Mesenchymal stem cell (in vitro differentiated cells and primary cell): ENCODE data around the gene LYSMD1.

ENCODE experiments used
- DNase-seq: peaks from one replicate; pipeline ENCODE4 v3.0.0-alpha.2; 2013
- H2AFZ ChIP-seq: one replicate; pipeline ENCODE4 v1.6.1; 2013; ENCODE audit warnings: low read depth, mild to moderate bottlenecking, control low read depth, inconsistent platforms, low read length, moderate library complexity
- H2AK5ac ChIP-seq: 2 replicates; pipeline ENCODE4 v1.6.1; 2013; ENCODE audit warnings: low read length, moderate library complexity, mild to moderate bottlenecking, inconsistent platforms; ENCODE audit not compliant: severe bottlenecking
- H2BK120ac ChIP-seq: one replicate; pipeline ENCODE4 v1.6.1; 2013; ENCODE audit warnings: low read depth, mild to moderate bottlenecking, inconsistent platforms, low read length, moderate library complexity
- H2BK12ac ChIP-seq, 2 experiments: one replicate each; pipeline ENCODE4 v1.6.1; 2013; ENCODE audit warnings: inconsistent platforms in 2 of 2, low read length in 2 of 2, mild to moderate bottlenecking in 2 of 2, moderate library complexity in 2 of 2, control low read depth in 1 of 2
- H2BK15ac ChIP-seq: one replicate; pipeline ENCODE4 v1.6.1; 2013; ENCODE audit warnings: mild to moderate bottlenecking, low read depth, inconsistent platforms; ENCODE audit not compliant: poor library complexity, severe bottlenecking
- H2BK5ac ChIP-seq: 2 replicates; pipeline ENCODE4 v1.6.1; 2013; ENCODE audit warnings: low read depth, mild to moderate bottlenecking, low read length, control low read depth, inconsistent platforms; ENCODE audit not compliant: poor library complexity, severe bottlenecking
- H3K14ac ChIP-seq, 2 experiments: one replicate each; pipeline ENCODE4 v1.6.1; 2013; ENCODE audit warnings: inconsistent platforms in 2 of 2, low read length in 2 of 2, control low read depth in 1 of 2, mild to moderate bottlenecking in 1 of 2, moderate library complexity in 1 of 2
- H3K18ac ChIP-seq, 2 experiments: one replicate each; pipeline ENCODE4 v1.6.1; 2013; ENCODE audit warnings: inconsistent platforms in 2 of 2, low read length in 2 of 2, control low read depth in 1 of 2, low read depth in 1 of 2, mild to moderate bottlenecking in 1 of 2
- H3K23ac ChIP-seq, 2 experiments: one replicate each; pipeline ENCODE4 v1.6.1; 2013; ENCODE audit warnings: inconsistent platforms in 2 of 2, low read length in 2 of 2, mild to moderate bottlenecking in 2 of 2, moderate library complexity in 2 of 2, control low read depth in 1 of 2
- H3K27ac ChIP-seq: 2 replicates; pipeline ENCODE4 v1.5.1; 2013; ENCODE audit warnings: mild to moderate bottlenecking, moderate library complexity, low read length, control low read depth, inconsistent platforms; ENCODE audit not compliant: poor library complexity, severe bottlenecking
- H3K27me3 ChIP-seq, 2 experiments: 2 replicates each; pipeline versions ENCODE4 v1.6.1 to v1.7.0; 2013; ENCODE audit warnings: low read length in 2 of 2, mild to moderate bottlenecking in 2 of 2, moderate library complexity in 2 of 2, control low read depth in 1 of 2, inconsistent platforms in 1 of 2; ENCODE audit not compliant: control insufficient read depth in 1 of 2, insufficient read depth in 1 of 2
- H3K36me3 ChIP-seq, 2 experiments: 2 replicates each; pipeline versions ENCODE4 v1.6.1 to v1.7.0; 2013; ENCODE audit warnings: low read length in 2 of 2, control low read depth in 1 of 2, inconsistent platforms in 1 of 2, low read depth in 1 of 2, mild to moderate bottlenecking in 1 of 2; ENCODE audit not compliant: insufficient read depth in 2 of 2, control insufficient read depth in 1 of 2
- H3K4ac ChIP-seq, 2 experiments: one replicate each; pipeline ENCODE4 v1.6.1; 2013; ENCODE audit warnings: inconsistent platforms in 2 of 2, low read length in 2 of 2, mild to moderate bottlenecking in 2 of 2, moderate library complexity in 2 of 2, control low read depth in 1 of 2, low read depth in 1 of 2
- H3K4me1 ChIP-seq: 2 replicates; pipeline ENCODE4 v1.6.1; 2013; ENCODE audit warnings: low read depth, low read length, control low read depth; ENCODE audit not compliant: control insufficient read depth, insufficient read depth
- H3K4me2 ChIP-seq: 2 replicates; pipeline ENCODE4 v1.6.1; 2013; ENCODE audit warnings: low read length, mild to moderate bottlenecking, inconsistent platforms; ENCODE audit not compliant: poor library complexity, severe bottlenecking
- H3K4me3 ChIP-seq, 2 experiments: 2 replicates each; pipeline versions ENCODE4 v1.5.1 to v1.7.0; 2013; ENCODE audit warnings: low read length in 2 of 2, mild to moderate bottlenecking in 2 of 2, control low read depth in 1 of 2, low read depth in 1 of 2; ENCODE audit not compliant: insufficient read depth in 1 of 2
- H3K79me1 ChIP-seq: replicated peaks from 2 replicates; pipeline ENCODE4 v1.6.1; 2013; ENCODE audit warnings: mild to moderate bottlenecking, control low read depth, low read length, inconsistent platforms; ENCODE audit not compliant: poor library complexity, severe bottlenecking
- H3K9ac ChIP-seq: 2 replicates; pipeline ENCODE4 v1.7.0; 2013; ENCODE audit warnings: mild to moderate bottlenecking, low read length, moderate library complexity
- H3K9me3 ChIP-seq: 2 replicates; pipeline ENCODE4 v1.7.0; 2013; ENCODE audit warnings: mild to moderate bottlenecking, low read length; ENCODE audit not compliant: control insufficient read depth
- H4K8ac ChIP-seq: one replicate; pipeline ENCODE4 v1.6.1; 2013; ENCODE audit warnings: inconsistent platforms, mild to moderate bottlenecking, low read length, moderate library complexity
- H4K91ac ChIP-seq: one replicate; pipeline ENCODE4 v1.6.1; 2013; ENCODE audit warnings: mild to moderate bottlenecking, low read length, inconsistent platforms
- WGBS: methylation state at CpG from one replicate; pipeline ENCODE4 v1.1.7; 2013; ENCODE audit warnings: mixed read lengths; 5-methylcytosine and 5-hydroxymethylcytosine counted together

LYSMD1 gene

DNA sequence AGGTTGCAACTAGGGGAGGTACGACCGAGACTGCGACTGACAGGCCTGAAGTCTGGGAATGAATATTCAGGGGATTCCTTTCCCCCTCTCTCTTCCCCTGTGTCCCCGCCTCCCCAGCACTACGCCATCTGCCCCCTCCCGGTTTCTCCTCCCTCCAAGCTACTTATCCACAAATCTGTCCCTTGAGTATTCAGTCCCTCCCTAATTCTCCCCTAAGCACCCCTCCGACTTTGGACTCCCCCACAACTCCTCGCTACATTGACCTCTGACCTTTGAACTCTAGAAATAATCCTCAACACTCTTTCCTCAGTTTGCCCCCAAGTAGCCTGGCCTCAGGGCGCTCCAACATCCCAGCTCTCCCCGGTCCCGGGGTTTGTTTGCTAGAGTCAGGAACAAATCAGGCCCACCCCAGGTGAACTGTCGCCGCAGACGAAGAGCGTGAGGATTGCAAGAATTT is 393 bp downstream of the LYSMD1 start:
- Histone ChIP-seq H3K9me3 (no peaks in the 10 kb centered on the region), H3K36me3 (peaks cover 27 to 45% of the 10 kb centered on the region in 2 experiments), H2BK120ac (no peak overlapping the region), H3K4ac (peak overlapping the region in 1 of 2 experiments; percentile 85), H3K27ac (peak overlapping the region; percentile 63), H3K4me3 (peak overlapping the region; percentile 59 to 84), H2AK5ac (peak overlapping the region; percentile 61), H3K9ac (peak overlapping the region; percentile 92), H3K4me2 (peak overlapping the region; percentile 90), H3K27me3 (no peaks in the 10 kb centered on the region), H3K4me1 (peaks cover 6% of the 10 kb centered on the region), H3K14ac (no peak overlapping the region), H3K23ac (no peak overlapping the region), H2BK12ac (no peak overlapping the region), H2AFZ (peak overlapping the region; percentile 75), H3K79me1 (peaks cover 13% of the 10 kb centered on the region), H4K91ac (peak overlapping the region; percentile 8), H4K8ac (peak overlapping the region; percentile 89), H2BK5ac (no peak overlapping the region), H2BK15ac (no peak overlapping the region), H3K18ac (peak overlapping the region; percentile 34 to 84)
- DNase-seq, result peak; percentile 59
- WGBS, result 4% methylated on average over 15 of the region's 15 CpGs

DNA sequence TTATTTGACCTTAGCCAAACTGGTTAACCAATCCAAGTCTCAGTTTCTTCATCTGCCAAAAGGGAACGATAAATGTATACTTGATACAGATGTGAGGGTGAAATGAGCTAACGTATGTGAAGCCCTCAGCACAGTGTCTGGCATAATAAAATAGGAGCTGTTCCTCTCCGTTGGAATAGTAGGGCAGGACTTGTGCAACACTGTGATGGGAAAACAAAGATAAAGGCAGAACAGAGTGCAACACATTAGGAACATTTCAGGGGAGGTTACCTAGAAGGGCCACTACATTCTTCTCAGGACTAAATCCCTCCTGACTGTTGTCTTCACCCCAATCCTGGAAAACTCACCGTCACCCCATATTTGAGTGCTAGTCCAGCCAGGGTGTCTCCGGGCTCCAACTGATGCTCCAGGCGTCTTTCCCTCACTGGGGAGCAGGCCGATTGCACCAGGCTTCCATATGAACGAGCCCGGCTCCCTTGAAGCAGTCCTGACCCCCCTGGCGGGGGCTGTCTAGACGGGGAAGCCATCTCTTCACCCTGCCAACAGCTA is 896 bp downstream of the LYSMD1 start:
- Histone ChIP-seq H2BK5ac (no peak overlapping the region), H3K79me1 (peaks cover 13% of the 10 kb centered on the region), H3K36me3 (peaks cover 26 to 45% of the 10 kb centered on the region in 2 experiments), H3K4me1 (peaks cover 6% of the 10 kb centered on the region), H3K4me2 (peak overlapping the region; percentile 90), H3K23ac (no peak overlapping the region), H3K4ac (peak overlapping the region in 1 of 2 experiments; percentile 8), H3K14ac (no peak overlapping the region), H2AK5ac (no peak overlapping the region), H3K4me3 (peak overlapping the region; percentile 59 to 84), H2BK120ac (peak overlapping the region; percentile 11), H3K9ac (peak overlapping the region; percentile 92), H3K27ac (peak overlapping the region; percentile 24), H3K27me3 (no peaks in the 10 kb centered on the region), H3K9me3 (no peaks in the 10 kb centered on the region), H3K18ac (no peak overlapping the region), H4K91ac (peak overlapping the region; percentile 8), H2BK15ac (no peak overlapping the region), H4K8ac (peak overlapping the region; percentile 89), H2BK12ac (no peak overlapping the region), H2AFZ (peak overlapping the region; percentile 16)
- DNase-seq, result no peak
- WGBS, result 42% methylated on average over 11 of the region's 11 CpGs

- Histone ChIP-seq H4K8ac (no peak overlapping the region), H3K4me2 (no peak overlapping the region), H3K9me3 (no peaks in the 10 kb centered on the region), H3K18ac (no peak overlapping the region), H2BK120ac (no peak overlapping the region), H2BK15ac (no peak overlapping the region), H3K23ac (no peak overlapping the region), H2BK5ac (no peak overlapping the region), H3K14ac (no peak overlapping the region), H3K27ac (no peak overlapping the region), H2AK5ac (no peak overlapping the region), H4K91ac (no peak overlapping the region), H3K4me3 (no peak overlapping the region), H3K4ac (no peak overlapping the region), H3K27me3 (no peaks in the 10 kb centered on the region), H2AFZ (no peak overlapping the region), H2BK12ac (no peak overlapping the region), H3K4me1 (no peaks in the 10 kb centered on the region), H3K9ac (no peak overlapping the region), H3K36me3 (peaks cover 35 to 63% of the 10 kb centered on the region in 2 experiments), H3K79me1 (peaks cover 12% of the 10 kb centered on the region)
- DNase-seq, result no peak
Measured at GRCh38 chr1:151159373-151159772, 6.3 kb downstream of the LYSMD1 start.

DNA sequence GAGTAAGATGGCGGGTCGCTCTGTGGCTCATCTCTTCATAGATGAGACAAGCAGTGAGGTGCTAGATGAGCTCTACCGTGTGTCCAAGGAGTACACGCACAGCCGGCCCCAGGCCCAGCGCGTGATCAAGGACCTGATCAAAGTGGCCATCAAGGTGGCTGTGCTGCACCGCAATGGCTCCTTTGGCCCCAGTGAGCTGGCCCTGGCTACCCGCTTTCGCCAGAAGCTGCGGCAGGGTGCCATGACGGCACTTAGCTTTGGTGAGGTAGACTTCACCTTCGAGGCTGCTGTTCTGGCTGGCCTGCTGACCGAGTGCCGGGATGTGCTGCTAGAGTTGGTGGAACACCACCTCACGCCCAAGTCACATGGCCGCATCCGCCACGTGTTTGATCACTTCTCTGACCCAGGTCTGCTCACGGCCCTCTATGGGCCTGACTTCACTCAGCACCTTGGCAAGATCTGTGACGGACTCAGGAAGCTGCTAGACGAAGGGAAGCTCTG is 6.9 kb downstream of the LYSMD1 start:
- H3K9me3 ChIP-seq, result no peaks in the 10 kb centered on the region
- H2BK12ac ChIP-seq, result no peak overlapping the region
- no peak overlapping the region for H3K14ac ChIP-seq
- H3K4me3 ChIP-seq, result no peak overlapping the region
- no peak overlapping the region for H3K9ac ChIP-seq
- H2AK5ac ChIP-seq, result no peak overlapping the region
- no peak overlapping the region for H2BK5ac ChIP-seq
- no peak overlapping the region for H3K23ac ChIP-seq
- no peak overlapping the region for H2BK15ac ChIP-seq
- no peak overlapping the region for H4K91ac ChIP-seq
- DNase-seq, result no peak
- H2BK120ac ChIP-seq, result no peak overlapping the region
- H3K27me3 ChIP-seq, result no peaks in the 10 kb centered on the region
- no peak overlapping the region for H4K8ac ChIP-seq
- no peak overlapping the region for H3K4me2 ChIP-seq
- no peaks in the 10 kb centered on the region for H3K4me1 ChIP-seq
- no peak overlapping the region for H3K4ac ChIP-seq
- no peak overlapping the region for H3K18ac ChIP-seq
- H3K27ac ChIP-seq, result no peak overlapping the region
- no peak overlapping the region for H2AFZ ChIP-seq
- peaks cover 35 to 66% of the 10 kb centered on the region in 2 experiments for H3K36me3 ChIP-seq
- 96% methylated on average over 22 of the region's 22 CpGs for WGBS
- H3K79me1 ChIP-seq, result peaks cover 10% of the 10 kb centered on the region
